Bronchial epithelial cell (primary cell): ENCODE data around the gene AMIGO2. TPM values are rescaled to one million over a fixed set of nuclear protein-coding genes. Genes with fewer than 3 reads are reported as not detected.

Source experiments
- DNase-seq: peaks from one replicate; pipeline ENCODE4 v3.0.0-alpha.2; 2010; ENCODE audit warnings: low read depth
- FAIRE-seq: peaks from 2 replicates; lab custom pipeline; 2011; peaks lifted over from hg19 to GRCh38; lab: Jason Lieb, UNC
- H3K27me3 ChIP-seq: 2 replicates; pipeline ENCODE4 v1.5.1; 2011; ENCODE audit warnings: low read length; ENCODE audit not compliant: control insufficient read depth, insufficient read depth
- H3K36me3 ChIP-seq: 2 replicates; pipeline ENCODE4 v1.5.1; 2011; ENCODE audit warnings: low read length; ENCODE audit not compliant: control insufficient read depth, insufficient read depth
- H3K4me3 ChIP-seq: 2 replicates; pipeline ENCODE4 v1.5.1; 2011; ENCODE audit warnings: mild to moderate bottlenecking, low read depth, low read length, control low read depth
- total RNA-seq: library from RNA; depleted of rRNA; stranded (reverse); fragments of >200 nt; gene quantifications from 2 replicates; pipeline ENCODE4 v1.2.1, GENCODE V29; 2014
- TF ChIP-seq, protein P1 (sequence below): IDR thresholded peaks from 2 replicates; pipeline ENCODE4 v1.5.1; 2011; ENCODE audit warnings: mild to moderate bottlenecking, moderate library complexity, low read length, control low read depth, inconsistent platforms; ENCODE audit not compliant: insufficient read depth, severe bottlenecking

The AMIGO2 gene, protein sequence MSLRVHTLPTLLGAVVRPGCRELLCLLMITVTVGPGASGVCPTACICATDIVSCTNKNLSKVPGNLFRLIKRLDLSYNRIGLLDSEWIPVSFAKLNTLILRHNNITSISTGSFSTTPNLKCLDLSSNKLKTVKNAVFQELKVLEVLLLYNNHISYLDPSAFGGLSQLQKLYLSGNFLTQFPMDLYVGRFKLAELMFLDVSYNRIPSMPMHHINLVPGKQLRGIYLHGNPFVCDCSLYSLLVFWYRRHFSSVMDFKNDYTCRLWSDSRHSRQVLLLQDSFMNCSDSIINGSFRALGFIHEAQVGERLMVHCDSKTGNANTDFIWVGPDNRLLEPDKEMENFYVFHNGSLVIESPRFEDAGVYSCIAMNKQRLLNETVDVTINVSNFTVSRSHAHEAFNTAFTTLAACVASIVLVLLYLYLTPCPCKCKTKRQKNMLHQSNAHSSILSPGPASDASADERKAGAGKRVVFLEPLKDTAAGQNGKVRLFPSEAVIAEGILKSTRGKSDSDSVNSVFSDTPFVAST
- 3.7 and 61.1 TPM in 2 replicates for total RNA-seq

DNA sequence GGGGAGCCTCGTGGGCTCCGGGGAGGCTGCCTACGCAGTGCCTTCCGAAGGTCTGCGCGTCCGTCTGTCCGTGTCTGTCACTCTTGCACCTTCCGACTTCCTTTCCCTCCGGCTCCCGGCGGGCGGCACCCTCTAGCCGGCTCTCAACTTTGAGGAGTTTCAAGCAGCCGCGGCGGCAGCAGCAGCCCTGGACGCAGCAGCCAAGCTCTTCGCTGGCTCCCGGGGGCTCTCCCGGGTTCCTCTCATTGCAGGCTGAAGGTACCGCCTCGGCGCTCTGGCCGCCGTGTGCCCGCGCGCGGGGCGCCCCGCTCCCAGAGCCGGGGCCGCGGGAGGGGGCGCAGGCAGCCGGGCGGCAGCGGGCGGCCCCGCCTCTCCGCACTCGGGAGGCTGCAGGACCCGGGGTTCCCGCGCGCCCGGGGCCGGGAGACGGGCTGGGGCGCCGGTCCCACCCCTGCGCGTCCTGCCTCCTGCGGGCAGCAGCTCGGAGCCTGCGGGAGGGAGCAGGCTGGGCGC lies at the start of gene AMIGO2, which contains the start of gene PCED1B:
AMIGO2 (minus strand) TSS at position 492 of the 513 bp plus-strand sequence. CDS start 957 bp downstream, outside the sequence.
PCED1B (plus strand) TSS at position 154 of the 513 bp plus-strand sequence. CDS start 155,443 bp downstream, outside the sequence.
- DNase-seq (peak; percentile 49), FAIRE-seq (no peak)
- peak within 1 kb of the TSS; percentile 61 for H3K4me3 ChIP-seq
- TF ChIP-seq, protein P1, sequence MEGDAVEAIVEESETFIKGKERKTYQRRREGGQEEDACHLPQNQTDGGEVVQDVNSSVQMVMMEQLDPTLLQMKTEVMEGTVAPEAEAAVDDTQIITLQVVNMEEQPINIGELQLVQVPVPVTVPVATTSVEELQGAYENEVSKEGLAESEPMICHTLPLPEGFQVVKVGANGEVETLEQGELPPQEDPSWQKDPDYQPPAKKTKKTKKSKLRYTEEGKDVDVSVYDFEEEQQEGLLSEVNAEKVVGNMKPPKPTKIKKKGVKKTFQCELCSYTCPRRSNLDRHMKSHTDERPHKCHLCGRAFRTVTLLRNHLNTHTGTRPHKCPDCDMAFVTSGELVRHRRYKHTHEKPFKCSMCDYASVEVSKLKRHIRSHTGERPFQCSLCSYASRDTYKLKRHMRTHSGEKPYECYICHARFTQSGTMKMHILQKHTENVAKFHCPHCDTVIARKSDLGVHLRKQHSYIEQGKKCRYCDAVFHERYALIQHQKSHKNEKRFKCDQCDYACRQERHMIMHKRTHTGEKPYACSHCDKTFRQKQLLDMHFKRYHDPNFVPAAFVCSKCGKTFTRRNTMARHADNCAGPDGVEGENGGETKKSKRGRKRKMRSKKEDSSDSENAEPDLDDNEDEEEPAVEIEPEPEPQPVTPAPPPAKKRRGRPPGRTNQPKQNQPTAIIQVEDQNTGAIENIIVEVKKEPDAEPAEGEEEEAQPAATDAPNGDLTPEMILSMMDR = peak; percentile 66
- no peaks in the 10 kb centered on the region for H3K36me3 ChIP-seq
- no peaks in the 10 kb centered on the region for H3K27me3 ChIP-seq

DNA sequence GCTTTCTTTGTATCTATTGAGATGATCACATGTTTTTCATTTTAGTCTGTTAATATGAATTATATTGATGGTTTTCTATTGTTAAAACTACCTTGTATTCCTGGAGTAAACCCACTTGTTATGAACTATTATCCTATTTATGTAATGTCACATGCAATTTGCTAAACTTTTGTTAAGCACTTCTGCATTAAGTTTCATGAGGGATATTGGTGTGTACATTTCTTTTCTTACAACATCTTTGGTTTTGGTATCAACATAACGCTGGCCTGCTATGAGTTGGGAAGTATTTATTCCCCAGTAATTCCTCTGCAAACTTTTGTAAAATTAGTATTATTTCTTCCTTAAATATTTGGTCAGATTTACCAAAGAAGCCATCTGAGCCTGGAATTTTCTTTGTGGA lies 46.5 kb upstream of the AMIGO2 start:
- FAIRE-seq (no peak), DNase-seq (no peak)
- TF ChIP-seq, protein P1 = no peak
- Histone ChIP-seq H3K27me3 (no peaks in the 10 kb centered on the region), H3K36me3 (no peaks in the 10 kb centered on the region), H3K4me3 (no peak overlapping the region)

DNA sequence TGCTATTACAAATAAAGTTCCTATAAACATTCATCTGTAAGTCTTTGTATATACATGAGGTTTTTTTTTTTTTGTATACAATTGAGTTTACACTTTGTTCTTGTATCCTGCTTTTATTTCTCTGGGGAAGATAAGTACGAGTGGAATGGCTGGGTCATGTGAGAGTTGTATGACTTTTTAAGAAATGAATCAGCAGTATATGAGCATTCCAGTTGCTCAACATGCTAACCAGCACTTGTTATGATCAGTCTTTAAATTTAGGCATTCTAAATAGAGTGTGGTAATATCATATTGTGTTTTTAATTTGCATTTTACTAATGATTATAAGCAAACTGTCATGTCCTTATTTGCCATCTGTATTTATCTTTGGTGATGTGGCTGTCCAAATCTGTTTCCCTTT lies 44.7 kb upstream of the AMIGO2 start:
- no peaks in the 10 kb centered on the region for H3K27me3 ChIP-seq
- H3K36me3 ChIP-seq = no peaks in the 10 kb centered on the region
- no peak overlapping the region for H3K4me3 ChIP-seq
- TF ChIP-seq, protein P1 = no peak
- FAIRE-seq (no peak), DNase-seq (peak; percentile 82)

DNA sequence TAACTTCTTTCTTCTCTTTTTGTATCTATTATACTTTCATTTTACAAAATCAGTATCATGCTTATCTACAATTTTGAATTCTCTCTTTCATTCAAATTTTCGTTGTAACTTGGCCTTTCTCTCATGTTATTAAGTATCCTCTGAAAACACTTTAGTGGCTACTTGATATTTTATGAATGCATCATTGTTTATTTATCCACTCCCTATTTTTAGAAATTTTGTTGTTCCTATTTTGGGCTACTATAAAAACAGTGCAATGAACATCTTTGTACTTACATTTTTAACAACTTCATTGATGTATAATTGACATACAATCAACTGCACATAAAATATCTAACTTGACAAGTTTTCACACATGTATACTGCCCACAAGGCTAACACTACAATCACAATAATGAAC lies 44.0 kb upstream of the AMIGO2 start:
- Histone ChIP-seq H3K4me3 (no peak overlapping the region), H3K36me3 (no peaks in the 10 kb centered on the region), H3K27me3 (no peaks in the 10 kb centered on the region)
- TF ChIP-seq, protein P1 = no peak
- FAIRE-seq (no peak), DNase-seq (no peak)

- TF ChIP-seq, protein P1 = no peak
- no peaks in the 10 kb centered on the region for H3K36me3 ChIP-seq
- DNase-seq (no peak), FAIRE-seq (no peak)
- H3K27me3 ChIP-seq = no peaks in the 10 kb centered on the region
- H3K4me3 ChIP-seq = no peak overlapping the region
These were observed 42.8 kb upstream of the AMIGO2 start for GRCh38 chr12:47122602-47123001.
